Measurements from ENCODE around the gene SLC9A9. TPM values are rescaled to one million over a fixed set of nuclear protein-coding genes. Genes with fewer than 3 reads are reported as not detected.

The SLC9A9 gene
- total and polyA plus RNA-seq, 7 experiments from 2014 or later, result 9.3 to 23.1 (median 16.6) TPM

GRCh38 chr3:143619231-143619630, 229.0 kb downstream of the SLC9A9 start:
- no peaks in the 10 kb centered on the region for H3K4me1 Mint-ChIP-seq
- Histone ChIP-seq H3K36me3 (ENCODE audit: control insufficient read depth in 2 of 3, insufficient read depth in 3 of 3, low read length in 3 of 3) (no peaks in the 10 kb centered on the region), H3K4me3 (ENCODE audit: low read length) (no peak overlapping the region), H3K27ac (ENCODE audit: low read depth, low read length) (no peak overlapping the region), H3K9me3 (ENCODE audit: control insufficient read depth in 2 of 3, low read length in 3 of 3) (no peaks in the 10 kb centered on the region), H3K4me1 (ENCODE audit: control insufficient read depth in 2 of 2, insufficient read depth in 2 of 2, low read length in 2 of 2) (no peaks in the 10 kb centered on the region), H3K27me3 (ENCODE audit: control insufficient read depth in 2 of 2, insufficient read depth in 2 of 2, low read length in 2 of 2) (no peaks in the 10 kb centered on the region)
- POLR2A ChIA-PET, result no interaction called here
- DNase-seq, result no peak
- no peak overlapping the region for H3K4me3 Mint-ChIP-seq
- H3K9me3 Mint-ChIP-seq, result peaks cover 0 to 14% (median 4%) of the 10 kb centered on the region in 11 donors
- peaks cover 0 to 51% (median 45%) of the 10 kb centered on the region in 5 donors for H3K36me3 Mint-ChIP-seq
- H3K27ac Mint-ChIP-seq, result no peak overlapping the region
- no peak for ATAC-seq
- H3K27me3 Mint-ChIP-seq, result no peaks in the 10 kb centered on the region
- CTCF ChIA-PET, result no interaction called here
- intact Hi-C loops (cut with micrococcal nuclease), result no loop called here

- ATAC-seq, result no peak
- Mint-ChIP-seq H3K27me3 (peaks cover 0 to 1% (median 0%) of the 10 kb centered on the region in 5 donors), H3K27ac (no peak overlapping the region), H3K9me3 (peaks cover 0 to 6% (median 2%) of the 10 kb centered on the region in 11 donors), H3K36me3 (peaks cover 0 to 41% (median 33%) of the 10 kb centered on the region in 5 donors), H3K4me1 (no peaks in the 10 kb centered on the region), H3K4me3 (no peak overlapping the region)
- no peak for DNase-seq
- POLR2A ChIA-PET, result no interaction called here
- CTCF ChIA-PET, result no interaction called here
- H3K4me1 ChIP-seq (ENCODE audit: control insufficient read depth in 2 of 2, insufficient read depth in 2 of 2, low read length in 2 of 2), result no peaks in the 10 kb centered on the region
- H3K9me3 ChIP-seq (ENCODE audit: control insufficient read depth in 2 of 3, low read length in 3 of 3), result no peaks in the 10 kb centered on the region
- no peaks in the 10 kb centered on the region for H3K27me3 ChIP-seq (ENCODE audit: control insufficient read depth in 2 of 2, insufficient read depth in 2 of 2, low read length in 2 of 2)
- H3K27ac ChIP-seq (ENCODE audit: low read depth, low read length), result no peak overlapping the region
- intact Hi-C loops (cut with micrococcal nuclease), result no loop called here
- no peak overlapping the region for H3K4me3 ChIP-seq (ENCODE audit: low read length)
- no peaks in the 10 kb centered on the region for H3K36me3 ChIP-seq (ENCODE audit: control insufficient read depth in 2 of 3, insufficient read depth in 3 of 3, low read length in 3 of 3)
Observed at GRCh38 chr3:143617050-143617449, 231.2 kb downstream of the SLC9A9 start.

- Histone ChIP-seq H3K4me3 (ENCODE audit: low read length) (no peak overlapping the region), H3K27me3 (ENCODE audit: control insufficient read depth in 2 of 2, insufficient read depth in 2 of 2, low read length in 2 of 2) (no peaks in the 10 kb centered on the region), H3K9me3 (ENCODE audit: control insufficient read depth in 2 of 3, low read length in 3 of 3) (no peaks in the 10 kb centered on the region), H3K27ac (ENCODE audit: low read depth, low read length) (no peak overlapping the region), H3K36me3 (ENCODE audit: control insufficient read depth in 2 of 3, insufficient read depth in 3 of 3, low read length in 3 of 3) (no peaks in the 10 kb centered on the region), H3K4me1 (ENCODE audit: control insufficient read depth in 2 of 2, insufficient read depth in 2 of 2, low read length in 2 of 2) (no peaks in the 10 kb centered on the region)
- no peak for ATAC-seq
- DNase-seq, result no peak
- Mint-ChIP-seq H3K36me3 (peaks cover 0 to 28% (median 12%) of the 10 kb centered on the region in 5 donors), H3K27me3 (peaks cover 0 to 1% (median 0%) of the 10 kb centered on the region in 5 donors), H3K27ac (peak overlapping the region in 1 of 9 donors; percentile 51), H3K4me3 (no peak overlapping the region), H3K4me1 (peaks cover 0 to 1% (median 0%) of the 10 kb centered on the region in 7 donors), H3K9me3 (peaks cover 0 to 3% (median 0%) of the 10 kb centered on the region in 11 donors)
- intact Hi-C loops (cut with micrococcal nuclease), result no loop called here
- ChIA-PET CTCF (no interaction called here), POLR2A (no interaction called here)
Observed at GRCh38 chr3:143613226-143613625, 235.0 kb downstream of the SLC9A9 start.

- H3K36me3 ChIP-seq (ENCODE audit: control insufficient read depth in 2 of 3, insufficient read depth in 3 of 3, low read length in 3 of 3), result no peaks in the 10 kb centered on the region
- DNase-seq, result no peak
- Mint-ChIP-seq H3K4me1 (peaks cover 0 to 1% (median 0%) of the 10 kb centered on the region in 7 donors), H3K27ac (no peak overlapping the region), H3K9me3 (no peaks in the 10 kb centered on the region), H3K36me3 (peaks cover 0 to 22% (median 5%) of the 10 kb centered on the region in 5 donors), H3K27me3 (peaks cover 0 to 1% (median 0%) of the 10 kb centered on the region in 5 donors), H3K4me3 (no peak overlapping the region)
- intact Hi-C loops (cut with micrococcal nuclease), result no loop called here
- ATAC-seq, result no peak
- POLR2A ChIA-PET, result no interaction called here
- H3K27me3 ChIP-seq (ENCODE audit: control insufficient read depth in 2 of 2, insufficient read depth in 2 of 2, low read length in 2 of 2), result no peaks in the 10 kb centered on the region
- no peaks in the 10 kb centered on the region for H3K4me1 ChIP-seq (ENCODE audit: control insufficient read depth in 2 of 2, insufficient read depth in 2 of 2, low read length in 2 of 2)
- no peak overlapping the region for H3K4me3 ChIP-seq (ENCODE audit: low read length)
- CTCF ChIA-PET, result no interaction called here
- no peak overlapping the region for H3K27ac ChIP-seq (ENCODE audit: low read depth, low read length)
- H3K9me3 ChIP-seq (ENCODE audit: control insufficient read depth in 2 of 3, low read length in 3 of 3), result no peaks in the 10 kb centered on the region
Observed at GRCh38 chr3:143612541-143612940, 235.7 kb downstream of the SLC9A9 start.

- H3K4me1 Mint-ChIP-seq, result peaks cover 0 to 4% (median 0%) of the 10 kb centered on the region in 7 donors
- CTCF ChIA-PET, result interaction anchor here (0.5 kb wide), 1 partner anchor 46 kb away, joined by 3 read pairs; no protein-coding TSS in a partner anchor
- intact Hi-C loops (cut with micrococcal nuclease), result no loop called here
Observed at GRCh38 chr3:143608966-143609365, 239.3 kb downstream of the SLC9A9 start.

GRCh38 chr3:143605233-143605950, 242.9 kb downstream of the SLC9A9 start:
- DNase-seq, result no peak
- Histone ChIP-seq H3K9me3 (ENCODE audit: control insufficient read depth in 2 of 3, low read length in 3 of 3) (no peaks in the 10 kb centered on the region), H3K27me3 (ENCODE audit: control insufficient read depth in 2 of 2, insufficient read depth in 2 of 2, low read length in 2 of 2) (no peaks in the 10 kb centered on the region), H3K27ac (ENCODE audit: low read depth, low read length) (no peak overlapping the region), H3K4me3 (ENCODE audit: low read length) (no peak overlapping the region), H3K4me1 (ENCODE audit: control insufficient read depth in 2 of 2, insufficient read depth in 2 of 2, low read length in 2 of 2) (no peaks in the 10 kb centered on the region), H3K36me3 (ENCODE audit: control insufficient read depth in 2 of 3, insufficient read depth in 3 of 3, low read length in 3 of 3) (no peaks in the 10 kb centered on the region)
- Mint-ChIP-seq H3K9me3 (peaks cover 0 to 3% (median 0%) of the 10 kb centered on the region in 11 donors), H3K4me3 (no peak overlapping the region), H3K27ac (no peak overlapping the region), H3K36me3 (peaks cover 0 to 29% (median 11%) of the 10 kb centered on the region in 5 donors), H3K27me3 (no peaks in the 10 kb centered on the region), H3K4me1 (peaks cover 0 to 13% (median 0%) of the 10 kb centered on the region in 7 donors)
- intact Hi-C loops (cut with micrococcal nuclease), result no loop called here
- POLR2A ChIA-PET, result no interaction called here
- CTCF ChIA-PET, result no interaction called here
- ATAC-seq, result no peak

More at GRCh38 chr3:143608966-143609365, 239.3 kb downstream of the SLC9A9 start:
- Histone ChIP-seq H3K27me3 (ENCODE audit: control insufficient read depth in 2 of 2, insufficient read depth in 2 of 2, low read length in 2 of 2) (no peaks in the 10 kb centered on the region), H3K27ac (ENCODE audit: low read depth, low read length) (no peak overlapping the region), H3K4me1 (ENCODE audit: control insufficient read depth in 2 of 2, insufficient read depth in 2 of 2, low read length in 2 of 2) (no peaks in the 10 kb centered on the region), H3K36me3 (ENCODE audit: control insufficient read depth in 2 of 3, insufficient read depth in 3 of 3, low read length in 3 of 3) (no peaks in the 10 kb centered on the region), H3K4me3 (ENCODE audit: low read length) (no peak overlapping the region), H3K9me3 (ENCODE audit: control insufficient read depth in 2 of 3, low read length in 3 of 3) (no peaks in the 10 kb centered on the region)
- POLR2A ChIA-PET, result no interaction called here
- H3K4me3 Mint-ChIP-seq, result no peak overlapping the region
- DNase-seq, result no peak
- peaks cover 0 to 10% (median 3%) of the 10 kb centered on the region in 5 donors for H3K36me3 Mint-ChIP-seq
- H3K27me3 Mint-ChIP-seq, result peaks cover 0 to 1% (median 0%) of the 10 kb centered on the region in 5 donors
- H3K9me3 Mint-ChIP-seq, result no peaks in the 10 kb centered on the region
- H3K27ac Mint-ChIP-seq, result no peak overlapping the region
- ATAC-seq, result no peak
